Natural killer cell (primary cell): Measurements from ENCODE around the gene PKD2L2. TPM values are rescaled to one million over a fixed set of nuclear protein-coding genes. Genes with fewer than 3 reads are reported as not detected.

ENCODE experiments used
- ATAC-seq, 3 donors: fragments of 150-1000 bp in 2 of 3; fragments of 200-7000 bp in 1 of 3; cut with Tn5 transposase; 1 replicate in 1 of 3; 2 replicates in 2 of 3; pipeline ENCODE4 v1.10.0; 2021; ENCODE audit warnings: mild to moderate bottlenecking in 2 of 3, moderate library complexity in 2 of 3
- DNase-seq, 2 donors: peaks; one replicate each; pipeline versions ENCODE4 v3.0.0 to v3.0.0-alpha.2; 2013 to 2021; ENCODE audit warnings: mixed read lengths in 1 of 2
- H3K27ac ChIP-seq: one replicate; pipeline ENCODE4 v1.5.1; 2013; ENCODE audit warnings: mild to moderate bottlenecking, low read length
- H3K27me3 ChIP-seq: one replicate; pipeline ENCODE4 v1.6.1; 2013; ENCODE audit warnings: low read length; ENCODE audit not compliant: control insufficient read depth, insufficient read depth
- H3K36me3 ChIP-seq: one replicate; pipeline ENCODE4 v1.6.1; 2013; ENCODE audit warnings: low read length; ENCODE audit not compliant: control insufficient read depth, insufficient read depth
- H3K4me1 ChIP-seq: one replicate; pipeline ENCODE4 v1.6.1; 2013; ENCODE audit warnings: low read length; ENCODE audit not compliant: control insufficient read depth, insufficient read depth
- H3K4me3 ChIP-seq: one replicate; pipeline ENCODE4 v1.5.1; 2013; ENCODE audit warnings: low read length
- H3K9me3 ChIP-seq: one replicate; pipeline ENCODE4 v1.6.1; 2013; ENCODE audit warnings: low read length; ENCODE audit not compliant: control insufficient read depth, insufficient read depth
- H3K27ac Mint-ChIP-seq, 2 donors: one replicate each; pipeline ENCODE4 v1.8.0; 2022; ENCODE audit warnings: mild to moderate bottlenecking in 2 of 2, mixed read lengths in 2 of 2, moderate library complexity in 1 of 2
- H3K27me3 Mint-ChIP-seq, 2 donors: one replicate each; pipeline ENCODE4 v1.8.0; 2022; ENCODE audit warnings: low read depth in 2 of 2, mixed read lengths in 2 of 2
- H3K36me3 Mint-ChIP-seq: one replicate; pipeline ENCODE4 v1.8.0; 2022; ENCODE audit warnings: mixed read lengths
- H3K4me1 Mint-ChIP-seq, 2 donors: one replicate each; pipeline ENCODE4 v1.8.0; 2022; ENCODE audit warnings: mixed read lengths in 2 of 2
- H3K4me3 Mint-ChIP-seq: one replicate; pipeline ENCODE4 v1.8.0; 2022; ENCODE audit warnings: mild to moderate bottlenecking, moderate library complexity, mixed read lengths
- H3K9me3 Mint-ChIP-seq, 2 donors: one replicate each; pipeline ENCODE4 v1.8.0; 2022; ENCODE audit warnings: mixed read lengths in 2 of 2
- CTCF ChIP-seq: fragments of 200-600 bp; IDR thresholded peaks from one replicate; pipeline ENCODE4 v1.8.0; 2022; ENCODE audit warnings: antibody characterized with exemption
- WGBS: methylation state at CpG from one replicate; pipeline ENCODE4 v1.1.7; 2013; ENCODE audit warnings: missing lambda C conversion rate; ENCODE audit not compliant: insufficient coverage; 5-methylcytosine and 5-hydroxymethylcytosine counted together
- intact Hi-C: fragments of 100-400 bp; cut with micrococcal nuclease; formaldehyde crosslinking; loops from one replicate; pipeline ENCODE4 v1.14.2; 2022
- total RNA-seq, 4 donors: library from RNA; stranded (reverse); fragments of 120-200 nt in 1 of 4; gene quantifications; one replicate each; pipeline versions ENCODE4 v1.2.3 to v1.2.4, GENCODE V29; 2013 to 2022

The PKD2L2 gene
- total RNA-seq, 3 donors from 2014 or later (not counting 1 experiment from before 2014, with no cell fraction given), result 0.78 TPM; not detected in 2

- Mint-ChIP-seq H3K9me3 (no peaks in the 10 kb centered on the region), H3K4me1 (peaks cover 0 to 6% of the 10 kb centered on the region in 2 donors), H3K36me3 (no peaks in the 10 kb centered on the region), H3K4me3 (no peak overlapping the region), H3K27ac (no peak overlapping the region), H3K27me3 (peaks cover 3 to 11% of the 10 kb centered on the region in 2 donors)
- 70% methylated on average over 5 of the region's 5 CpGs for whole genome bisulfite sequencing
- Histone ChIP-seq H3K36me3 (no peaks in the 10 kb centered on the region), H3K27ac (no peak overlapping the region), H3K27me3 (no peaks in the 10 kb centered on the region), H3K4me1 (no peaks in the 10 kb centered on the region), H3K9me3 (no peaks in the 10 kb centered on the region), H3K4me3 (no peak overlapping the region)
- intact Hi-C loops, result no loop called here
- DNase-seq (no peak), ATAC-seq (no peak)
- TF ChIP-seq CTCF, result no peak
Observed at GRCh38 chr5:137901011-137901817, 12.0 kb downstream of the PKD2L2 start.

- Histone ChIP-seq H3K4me3 (no peak overlapping the region), H3K4me1 (no peaks in the 10 kb centered on the region), H3K27me3 (no peaks in the 10 kb centered on the region), H3K9me3 (no peaks in the 10 kb centered on the region), H3K27ac (no peak overlapping the region), H3K36me3 (no peaks in the 10 kb centered on the region)
- Mint-ChIP-seq H3K36me3 (no peaks in the 10 kb centered on the region), H3K9me3 (no peaks in the 10 kb centered on the region), H3K27me3 (peaks cover 3 to 11% of the 10 kb centered on the region in 2 donors), H3K27ac (no peak overlapping the region), H3K4me1 (peaks cover 0 to 6% of the 10 kb centered on the region in 2 donors), H3K4me3 (no peak overlapping the region)
- DNase-seq (no peak), ATAC-seq (no peak)
- TF ChIP-seq CTCF, result no peak
- WGBS, result 94% methylated on average over 1 of the region's 1 CpG
- intact Hi-C loops, result no loop called here
Observed at GRCh38 chr5:137902408-137903133, 13.3 kb downstream of the PKD2L2 start.

- 75% methylated on average over 1 of the region's 2 CpGs for WGBS
- no peak for DNase-seq
- H3K27me3 ChIP-seq, result no peaks in the 10 kb centered on the region
- no peak for ATAC-seq
- peaks cover 6 to 12% of the 10 kb centered on the region in 2 donors for H3K9me3 Mint-ChIP-seq
- H3K27me3 Mint-ChIP-seq, result peaks cover 0 to 17% of the 10 kb centered on the region in 2 donors
- no peaks in the 10 kb centered on the region for H3K4me1 ChIP-seq
- H3K4me3 ChIP-seq, result no peak overlapping the region
- H3K27ac ChIP-seq, result no peak overlapping the region
- H3K4me3 Mint-ChIP-seq, result no peak overlapping the region
- peaks cover 4% of the 10 kb centered on the region for H3K9me3 ChIP-seq
- H3K4me1 Mint-ChIP-seq, result no peaks in the 10 kb centered on the region
- peaks cover 8% of the 10 kb centered on the region for H3K36me3 Mint-ChIP-seq
- H3K27ac Mint-ChIP-seq, result no peak overlapping the region
- no peak for TF ChIP-seq CTCF
- H3K36me3 ChIP-seq, result no peaks in the 10 kb centered on the region
- intact Hi-C loops, result no loop called here
Observed at GRCh38 chr5:137914758-137915157, 25.5 kb downstream of the PKD2L2 start.
